ENCODE results near the gene PIN1.
"Not testable (repeated sequence)": the region's sequence is repeated elsewhere in the genome, so short reads cannot be mapped to it uniquely, and the experiment has no call there.

The PIN1 gene

GRCh38 chr19:9834726-9835506 is at the start of gene PIN1:
Gene PIN1 (plus strand): TSS chr19:9835318. CDS start chr19:9835345, 27 bp downstream.
- peak; percentile 97 for DNase-seq

DNA sequence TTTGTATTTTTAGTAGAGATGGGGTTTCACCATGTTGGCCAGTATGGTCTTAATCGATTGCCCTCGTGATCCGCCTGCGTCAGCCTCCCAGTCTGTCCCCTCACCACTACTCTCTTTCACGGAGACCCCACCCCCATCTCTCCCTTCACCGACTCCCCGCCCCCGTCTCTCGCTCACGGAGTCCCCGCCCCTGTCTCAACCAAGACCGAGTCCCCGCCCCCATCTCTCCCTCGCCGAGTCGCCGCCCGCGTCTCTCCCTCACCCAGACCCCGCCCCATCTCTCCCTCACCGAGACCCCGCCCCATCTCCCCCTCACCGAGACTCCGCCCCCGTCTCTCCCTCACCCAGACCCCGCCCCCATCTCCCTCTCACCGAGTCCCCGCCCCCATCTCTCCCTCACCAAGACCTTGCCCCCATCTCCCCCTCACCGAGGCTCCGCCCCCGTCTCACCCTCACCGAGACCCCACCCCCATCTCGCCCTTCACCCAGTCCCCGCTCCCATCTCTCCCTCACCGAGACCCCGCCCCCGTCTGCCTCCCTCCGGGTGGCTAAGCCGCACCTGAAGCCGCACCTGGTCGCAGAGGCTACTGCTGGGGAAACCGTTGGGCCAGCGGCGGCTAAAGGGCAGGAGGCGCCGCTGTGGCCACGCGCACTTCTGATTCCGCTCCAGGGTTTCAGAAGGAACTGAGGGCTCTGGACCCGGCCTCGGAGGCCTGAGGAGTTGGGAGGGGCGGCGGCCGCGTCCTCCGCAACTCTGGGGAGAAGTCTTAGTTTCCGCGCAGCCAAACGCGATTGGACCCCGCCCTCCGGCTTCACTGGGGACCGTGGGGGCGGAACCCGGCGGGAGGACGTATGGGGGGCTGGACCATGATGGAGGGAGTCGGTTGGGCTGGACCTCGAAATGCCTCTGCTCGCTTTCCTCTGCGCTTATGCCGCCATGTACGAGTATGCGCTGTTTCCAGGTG is 49.5 kb upstream of the PIN1 start:
- DNase-seq = peak; percentile 94

DNA sequence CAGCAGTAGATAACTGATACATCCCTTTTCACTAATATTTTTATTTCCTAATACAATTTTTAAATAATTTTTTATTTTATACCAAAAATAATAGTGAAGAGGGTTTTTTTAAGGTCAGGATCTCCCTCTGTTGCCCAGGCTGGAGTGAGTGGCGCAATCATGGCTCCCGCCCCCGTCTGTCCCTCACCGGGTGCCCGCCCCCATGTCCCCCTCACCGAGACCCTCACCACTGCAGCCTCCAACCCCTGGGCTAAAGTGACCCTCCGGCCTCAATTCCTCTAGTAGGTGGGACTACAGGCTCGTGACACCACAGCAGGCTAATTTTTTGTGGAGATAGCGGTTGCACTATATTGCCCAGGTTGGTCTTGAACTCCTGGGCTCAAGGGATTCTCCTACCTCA is 48.8 kb upstream of the PIN1 start:
- DNase-seq = no peak

DNA sequence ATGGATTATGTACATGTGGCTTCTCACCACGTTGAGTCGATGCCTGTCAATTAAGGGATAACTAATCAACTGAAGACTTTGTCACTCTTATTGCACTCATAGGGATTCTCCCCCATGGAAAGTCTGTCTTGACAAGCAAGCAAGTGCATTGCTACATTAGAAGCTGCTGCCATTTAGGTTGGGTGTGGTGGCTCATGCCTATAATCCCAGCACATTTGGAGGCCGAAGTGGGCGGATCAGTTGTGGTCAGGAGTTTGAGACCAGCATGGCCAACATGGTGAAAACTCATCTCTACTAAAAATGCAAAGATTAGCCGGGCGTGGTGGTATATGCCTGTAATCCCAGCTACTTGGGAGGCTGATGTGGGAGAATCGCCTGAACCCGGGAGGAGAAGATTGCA is 48.3 kb upstream of the PIN1 start:
- no peak for DNase-seq

DNA sequence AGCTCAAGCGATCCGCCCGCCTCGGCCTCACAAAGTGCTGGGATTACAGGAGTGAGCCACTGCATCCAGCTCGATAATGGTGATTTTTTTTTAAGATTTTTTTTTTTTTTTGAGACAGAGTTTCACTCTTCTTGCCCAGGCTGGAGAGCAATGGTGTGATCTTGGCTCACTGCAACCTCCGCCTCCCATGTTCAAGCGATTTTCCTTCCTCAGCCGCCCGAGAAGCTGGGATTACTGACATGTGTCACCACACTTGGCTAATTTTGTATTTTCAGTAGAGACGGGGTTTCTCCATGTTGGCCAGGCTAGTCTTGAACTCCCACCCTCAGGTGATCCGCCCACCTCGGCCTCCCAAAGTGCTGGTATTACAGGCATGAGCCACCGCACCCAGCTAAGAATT is 46.5 kb upstream of the PIN1 start:
- DNase-seq = not testable (repeated sequence)

- no peak for DNase-seq
Observed at GRCh38 chr19:9789066-9789465, 46.1 kb upstream of the PIN1 start.

DNA sequence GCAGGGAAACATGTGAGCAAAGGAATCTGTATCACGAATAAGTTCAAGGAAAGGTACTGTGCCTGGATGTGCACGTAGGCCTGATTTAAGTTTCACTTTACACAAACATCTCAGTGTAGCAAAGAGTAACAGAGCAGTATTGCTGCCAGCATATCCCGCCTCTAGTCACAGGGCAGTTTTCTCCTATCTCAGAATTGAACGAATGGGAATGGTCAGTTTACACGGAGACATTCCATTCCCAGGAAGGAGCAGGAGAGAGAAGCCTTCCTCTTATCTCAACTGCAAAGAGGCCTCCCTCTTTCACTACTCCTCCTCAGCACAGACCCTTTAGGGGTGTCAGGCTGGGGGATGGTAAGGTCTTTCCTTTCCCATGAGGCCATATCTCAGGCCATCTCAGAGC is 45.5 kb upstream of the PIN1 start:
- DNase-seq = not testable (repeated sequence)

- DNase-seq = not testable (repeated sequence)
Observed at GRCh38 chr19:9791073-9791367, 44.1 kb upstream of the PIN1 start.

- DNase-seq = peak; percentile 90
Observed at GRCh38 chr19:9791552-9792205, 43.4 kb upstream of the PIN1 start.

DNA sequence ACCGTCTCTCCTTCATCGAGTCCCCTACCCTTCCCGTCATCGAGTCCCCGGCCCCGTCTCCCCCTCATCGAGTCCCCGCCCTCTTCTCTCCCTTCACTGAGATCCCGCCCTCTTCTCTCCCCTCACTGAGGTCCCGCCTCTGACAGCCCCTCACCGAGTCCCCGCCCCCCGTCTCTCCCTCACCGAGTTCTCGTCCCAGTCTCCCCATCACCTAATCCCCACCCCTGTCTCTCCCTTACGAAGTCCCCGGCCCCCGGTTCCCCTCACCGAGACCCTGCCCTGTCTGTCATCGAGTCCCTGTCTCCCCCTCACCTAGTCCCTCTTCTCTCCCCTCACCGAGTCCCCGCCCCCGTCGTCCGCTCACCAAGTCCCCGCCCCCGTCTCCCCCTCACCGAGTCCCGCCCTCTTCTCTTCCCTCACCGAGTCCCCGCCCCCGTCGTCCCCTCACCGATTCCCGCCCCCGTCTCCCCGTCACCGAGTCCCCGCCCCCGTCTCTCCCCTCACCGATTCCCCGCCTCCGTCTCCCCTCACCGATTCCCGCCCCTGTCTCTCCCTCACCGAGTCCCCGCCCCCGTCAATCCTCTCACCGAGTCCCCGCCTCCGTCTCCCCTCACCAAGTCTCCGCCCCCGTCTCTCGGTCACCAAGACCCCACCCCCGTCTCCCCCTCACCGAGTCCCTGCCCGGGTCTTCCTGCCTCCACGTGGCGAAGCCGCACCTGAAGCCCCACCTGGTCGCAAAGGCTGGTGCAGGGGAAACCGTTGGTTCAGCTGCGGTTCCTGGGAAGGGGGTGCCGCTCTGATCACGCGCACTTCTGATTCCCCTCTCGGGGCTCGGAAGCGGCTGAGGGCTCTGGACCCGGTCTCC is 42.7 kb upstream of the PIN1 start:
- DNase-seq = peak; percentile 90

DNA sequence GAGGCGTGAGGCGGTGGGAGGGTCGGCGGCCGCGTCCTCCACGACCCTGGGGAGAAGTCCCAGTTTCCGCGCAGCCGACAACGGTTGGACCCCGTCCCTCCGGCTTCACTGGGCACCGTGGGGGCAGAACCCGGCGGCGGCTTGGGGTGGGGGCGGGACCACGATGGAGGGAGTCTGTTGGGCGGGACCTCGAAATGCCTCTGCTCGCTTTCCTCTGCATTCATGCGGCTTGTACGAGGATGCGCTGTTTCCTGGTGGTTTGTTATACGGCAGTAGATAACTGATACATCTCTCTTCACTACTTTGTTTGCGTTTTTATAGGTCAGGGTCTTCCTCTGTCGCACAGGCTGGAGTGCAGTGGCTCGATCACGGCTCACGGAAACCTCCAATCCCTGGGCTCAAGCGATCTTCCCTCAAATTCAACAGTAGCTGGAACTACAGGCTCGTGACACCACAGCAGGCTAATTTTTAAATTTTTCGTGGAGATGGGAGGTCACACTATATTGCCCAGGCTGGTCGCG is 42.0 kb upstream of the PIN1 start:
- DNase-seq = no peak

- DNase-seq = peak; percentile 42
Observed at GRCh38 chr19:9796113-9796773, 38.9 kb upstream of the PIN1 start.

GRCh38 chr19:9797871-9798270 is 37.2 kb upstream of the PIN1 start:
- DNase-seq = no peak

DNA sequence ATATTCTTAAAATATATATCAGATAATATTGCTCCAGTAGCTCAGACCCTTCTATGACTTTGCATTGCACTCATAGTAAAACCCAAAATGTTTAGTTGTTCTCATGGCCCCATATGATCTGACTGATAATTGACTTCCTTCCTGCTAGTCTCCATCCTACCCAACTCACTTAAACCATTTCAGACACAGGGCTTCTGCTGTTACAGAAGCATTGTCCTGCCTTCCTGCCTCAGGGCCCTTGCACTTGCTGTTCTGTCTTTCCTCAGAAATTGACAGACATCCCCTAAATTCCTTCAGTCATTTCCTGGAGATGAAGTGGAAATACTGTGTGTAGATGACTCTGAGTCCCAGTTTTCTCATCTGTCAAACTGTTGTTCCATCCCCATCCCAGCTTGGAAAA is 36.0 kb upstream of the PIN1 start:
- DNase-seq = no peak

DNA sequence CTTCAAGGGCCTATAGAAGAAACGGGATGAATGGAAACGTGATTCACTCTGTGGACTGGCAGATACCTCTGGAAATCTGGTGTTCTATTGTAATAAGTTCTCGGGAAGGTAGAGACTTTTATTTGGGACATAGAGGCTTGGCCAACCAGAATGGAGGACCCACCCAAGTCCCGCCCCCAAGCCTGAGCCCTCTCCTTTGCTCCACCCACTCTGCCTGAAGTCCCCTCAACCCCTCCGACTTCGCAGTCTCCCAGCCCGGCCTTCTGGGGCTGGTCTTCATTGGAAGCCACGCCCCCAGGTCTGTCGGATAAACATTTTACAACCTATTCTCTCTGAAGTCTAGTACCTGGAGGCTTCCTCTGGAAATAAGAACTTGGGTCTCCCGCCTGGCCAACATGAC is 33.1 kb upstream of the PIN1 start:
- no peak for DNase-seq

GRCh38 chr19:9806803-9807202 is 28.3 kb upstream of the PIN1 start:
- no peak for DNase-seq

- no peak for DNase-seq
Observed at GRCh38 chr19:9808855-9809824, 26.0 kb upstream of the PIN1 start.

DNA sequence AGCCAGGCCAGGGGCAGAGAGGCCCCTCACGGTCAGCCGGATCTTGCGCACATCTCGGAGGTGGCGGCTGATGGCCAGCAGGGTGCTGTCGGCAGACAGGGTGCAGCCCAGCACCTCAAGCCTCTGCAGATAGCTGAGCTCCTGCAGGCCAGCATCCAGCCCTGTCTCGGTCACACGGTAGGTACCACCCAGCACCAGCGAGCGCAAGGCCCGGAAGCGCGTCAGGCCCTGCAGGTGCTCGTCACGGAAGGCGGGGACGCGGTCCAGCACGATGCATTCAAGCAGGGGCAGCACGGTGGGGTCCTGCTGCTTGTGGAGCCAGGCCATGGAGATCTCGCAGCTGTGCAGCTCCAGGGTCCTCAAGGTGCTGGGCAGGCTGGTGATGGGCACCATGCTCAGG is 24.0 kb upstream of the PIN1 start:
- DNase-seq = no peak

- no peak for DNase-seq
Observed at GRCh38 chr19:9818175-9818733, 16.9 kb upstream of the PIN1 start.
